ENCODE results near the gene UBE2J1.

UBE2J1 gene

GRCh38 chr6:89364586-89364985 lies 12.1 kb upstream of the UBE2J1 start:
- DNase-seq (ENCODE audit: low read depth in 2 of 2), result no peak

GRCh38 chr6:89361171-89361570 lies 8.6 kb upstream of the UBE2J1 start:
- DNase-seq (ENCODE audit: low read depth in 2 of 2), result no peak

GRCh38 chr6:89360415-89360999 lies 8.0 kb upstream of the UBE2J1 start:
- no peak for DNase-seq (ENCODE audit: low read depth in 2 of 2)

- DNase-seq (ENCODE audit: low read depth in 2 of 2), result no peak
Measured at GRCh38 chr6:89359561-89359960, 7.0 kb upstream of the UBE2J1 start.

GRCh38 chr6:89357390-89357789 lies 4.9 kb upstream of the UBE2J1 start:
- DNase-seq (ENCODE audit: low read depth in 2 of 2), result no peak

GRCh38 chr6:89356642-89357170 lies 4.2 kb upstream of the UBE2J1 start:
- DNase-seq (ENCODE audit: low read depth in 2 of 2), result no peak

GRCh38 chr6:89355511-89356194 lies 3.1 kb upstream of the UBE2J1 start:
- no peak for DNase-seq (ENCODE audit: low read depth in 2 of 2)

- no peak for DNase-seq (ENCODE audit: low read depth in 2 of 2)
Measured at GRCh38 chr6:89353702-89354392, 1.3 kb upstream of the UBE2J1 start.

GRCh38 chr6:89353118-89353556 lies 615 bp upstream of the UBE2J1 start:
- DNase-seq (ENCODE audit: low read depth in 2 of 2), result no peak

- DNase-seq (ENCODE audit: low read depth in 2 of 2), result no peak
Measured at GRCh38 chr6:89351671-89352277, 748 bp downstream of the UBE2J1 start.

GRCh38 chr6:89350281-89350966 lies 2.1 kb downstream of the UBE2J1 start:
- no peak for DNase-seq (ENCODE audit: low read depth in 2 of 2)

- DNase-seq (ENCODE audit: low read depth in 2 of 2), result no peak
Measured at GRCh38 chr6:89348372-89348771, 4.2 kb downstream of the UBE2J1 start.

- DNase-seq (ENCODE audit: low read depth in 2 of 2), result no peak
Measured at GRCh38 chr6:89347825-89348224, 4.7 kb downstream of the UBE2J1 start.

- DNase-seq (ENCODE audit: low read depth in 2 of 2), result no peak
Measured at GRCh38 chr6:89346433-89346832, 6.1 kb downstream of the UBE2J1 start.

- no peak for DNase-seq (ENCODE audit: low read depth in 2 of 2)
Measured at GRCh38 chr6:89339565-89339964, 13.0 kb downstream of the UBE2J1 start.

- DNase-seq (ENCODE audit: low read depth in 2 of 2), result no peak
Measured at GRCh38 chr6:89335164-89335563, 17.4 kb downstream of the UBE2J1 start.

- DNase-seq (ENCODE audit: low read depth in 2 of 2), result no peak
Measured at GRCh38 chr6:89330910-89331309, 21.6 kb downstream of the UBE2J1 start.

GRCh38 chr6:89328976-89329375 lies 23.5 kb downstream of the UBE2J1 start:
- DNase-seq (ENCODE audit: low read depth in 2 of 2), result no peak

- no peak for DNase-seq (ENCODE audit: low read depth in 2 of 2)
Measured at GRCh38 chr6:89324304-89324703, 28.2 kb downstream of the UBE2J1 start.

- DNase-seq (ENCODE audit: low read depth in 2 of 2), result no peak
Measured at GRCh38 chr6:89323511-89323971, 29.0 kb downstream of the UBE2J1 start.

GRCh38 chr6:89321131-89321970 lies 31.2 kb downstream of the UBE2J1 start:
- no peak for DNase-seq (ENCODE audit: low read depth in 2 of 2)
